Coronary artery (tissue), 2 donors: ENCODE measurements around the gene HCAR1.

Source experiments
- DNase-seq: peaks from one replicate; pipeline ENCODE4 v3.0.0-alpha.2; 2017; ENCODE audit warnings: low spot score
- H3K27ac ChIP-seq, 2 donors: fragments of 200-600 bp; sonication (generic); one replicate each; pipeline ENCODE4 v1.5.1; 2016 to 2019
- H3K4me3 ChIP-seq: fragments of 200-600 bp; sonication (generic); 2 replicates; pipeline ENCODE4 v1.5.1; 2016; ENCODE audit warnings: mild to moderate bottlenecking, moderate library complexity
- TF ChIP-seq, protein P1 (sequence below): fragments of 200-600 bp; sonication (generic); IDR thresholded peaks from one replicate; pipeline ENCODE4 v1.5.1; 2019; ENCODE audit warnings: antibody characterized with exemption

HCAR1 gene

DNA sequence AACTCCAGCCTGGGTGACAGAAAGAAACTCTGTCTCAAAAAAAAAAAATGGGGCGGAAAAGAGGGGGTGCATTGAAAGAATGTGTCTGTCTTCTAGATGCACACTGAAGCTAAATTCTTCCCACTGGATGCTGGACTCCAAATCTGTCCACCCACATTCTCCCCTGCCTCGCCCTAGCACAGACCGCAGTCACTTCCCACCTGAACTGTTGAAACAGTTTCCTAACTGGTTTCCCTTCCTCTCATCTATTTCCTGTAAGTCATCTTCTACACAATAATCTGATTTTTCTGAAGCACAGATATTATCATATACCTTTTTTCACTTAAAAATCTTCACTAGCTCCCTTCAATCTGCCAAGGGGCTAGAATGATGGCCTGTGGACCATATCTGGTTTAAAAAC lies 1.5 kb upstream of the HCAR1 start:
- DNase-seq, result no peak
- TF ChIP-seq, protein P1, sequence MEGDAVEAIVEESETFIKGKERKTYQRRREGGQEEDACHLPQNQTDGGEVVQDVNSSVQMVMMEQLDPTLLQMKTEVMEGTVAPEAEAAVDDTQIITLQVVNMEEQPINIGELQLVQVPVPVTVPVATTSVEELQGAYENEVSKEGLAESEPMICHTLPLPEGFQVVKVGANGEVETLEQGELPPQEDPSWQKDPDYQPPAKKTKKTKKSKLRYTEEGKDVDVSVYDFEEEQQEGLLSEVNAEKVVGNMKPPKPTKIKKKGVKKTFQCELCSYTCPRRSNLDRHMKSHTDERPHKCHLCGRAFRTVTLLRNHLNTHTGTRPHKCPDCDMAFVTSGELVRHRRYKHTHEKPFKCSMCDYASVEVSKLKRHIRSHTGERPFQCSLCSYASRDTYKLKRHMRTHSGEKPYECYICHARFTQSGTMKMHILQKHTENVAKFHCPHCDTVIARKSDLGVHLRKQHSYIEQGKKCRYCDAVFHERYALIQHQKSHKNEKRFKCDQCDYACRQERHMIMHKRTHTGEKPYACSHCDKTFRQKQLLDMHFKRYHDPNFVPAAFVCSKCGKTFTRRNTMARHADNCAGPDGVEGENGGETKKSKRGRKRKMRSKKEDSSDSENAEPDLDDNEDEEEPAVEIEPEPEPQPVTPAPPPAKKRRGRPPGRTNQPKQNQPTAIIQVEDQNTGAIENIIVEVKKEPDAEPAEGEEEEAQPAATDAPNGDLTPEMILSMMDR, result no peak
- no peak overlapping the region for H3K4me3 ChIP-seq
- H3K27ac ChIP-seq, result no peak overlapping the region

DNA sequence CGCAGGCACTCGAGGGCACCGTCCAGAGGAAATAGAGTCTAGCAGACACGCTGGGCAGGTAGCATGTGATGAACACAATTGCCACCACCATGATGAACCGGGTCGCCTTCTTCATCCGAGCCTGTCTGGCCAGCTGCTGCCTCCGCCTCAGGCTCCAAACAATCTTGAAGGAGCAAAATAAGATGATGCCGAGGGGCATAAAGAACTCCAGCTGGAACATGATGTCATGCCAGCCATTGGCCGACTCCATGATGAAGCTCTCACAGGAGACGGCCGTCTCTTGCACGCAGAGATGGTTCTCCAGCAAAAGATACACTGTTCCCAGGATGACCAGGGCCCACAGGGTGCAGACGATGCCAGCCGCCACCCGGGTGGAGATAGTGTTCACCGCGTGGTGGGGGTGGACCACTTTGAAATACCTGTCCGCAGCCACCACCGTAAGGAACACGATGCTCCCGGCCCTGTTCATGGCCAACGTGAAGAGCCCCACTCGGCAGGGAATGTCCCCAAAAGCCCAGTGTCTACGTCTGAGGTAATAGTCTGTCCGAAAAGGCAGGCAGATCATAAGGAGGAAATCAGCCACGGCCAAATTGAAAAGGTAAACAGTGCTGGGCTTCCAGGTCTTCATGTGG lies 945 bp downstream of the HCAR1 start:
- H3K4me3 ChIP-seq, result no peak overlapping the region
- TF ChIP-seq, protein P1, result no peak
- DNase-seq, result no peak
- no peak overlapping the region for H3K27ac ChIP-seq

DNA sequence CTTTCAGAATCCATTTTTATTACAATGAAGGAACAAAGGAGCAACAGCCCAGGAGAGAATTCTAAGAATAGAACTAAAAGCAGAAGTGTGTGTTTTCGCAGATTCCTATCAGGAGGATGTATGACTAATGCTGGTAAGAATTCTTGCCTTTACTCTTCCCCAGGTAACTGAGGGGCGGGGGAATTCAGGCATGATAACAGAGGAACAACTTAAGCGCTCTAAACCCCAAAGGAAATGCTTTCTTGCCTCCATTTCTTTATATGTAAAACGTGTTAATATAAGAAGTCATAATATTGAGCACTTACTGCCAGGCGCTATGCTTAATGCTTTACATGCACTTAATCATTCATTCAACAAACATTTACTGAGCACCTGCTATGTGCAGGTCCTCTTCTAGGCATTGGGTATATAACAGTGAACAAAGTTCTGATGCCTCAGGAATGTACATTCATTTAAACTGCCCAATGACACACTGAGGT lies 4.5 kb downstream of the HCAR1 start:
- H3K4me3 ChIP-seq, result no peak overlapping the region
- TF ChIP-seq, protein P1, result no peak
- no peak for DNase-seq
- H3K27ac ChIP-seq, result no peak overlapping the region

DNA sequence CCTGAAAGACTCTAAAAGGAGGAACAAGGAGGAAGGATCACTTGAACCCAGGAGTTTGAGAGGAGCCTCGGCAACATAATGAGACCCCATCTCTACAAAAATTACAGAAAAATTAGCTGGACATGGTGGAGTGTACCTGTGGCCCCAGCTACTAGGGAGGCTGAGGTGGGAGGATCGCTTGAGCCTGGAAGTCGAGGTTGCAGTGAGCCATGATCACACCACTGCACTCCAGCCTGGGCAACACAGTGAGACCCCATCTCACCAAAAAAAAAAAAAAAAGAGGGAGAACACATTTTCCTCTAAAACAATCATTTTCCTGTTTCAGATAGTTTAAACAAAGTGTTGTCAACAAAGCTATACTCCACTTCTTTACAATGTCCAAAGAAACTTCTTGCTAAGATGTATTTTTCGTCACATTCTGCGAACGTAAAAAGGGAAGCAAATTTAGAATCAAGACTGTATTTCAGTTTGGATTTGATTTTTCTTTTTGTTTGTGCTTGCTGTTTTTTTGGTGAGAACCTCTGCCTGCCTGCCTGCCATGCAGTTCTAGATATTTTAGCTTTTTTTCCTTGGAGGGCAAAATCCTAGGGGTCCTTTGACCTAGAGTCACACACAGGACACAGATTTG lies 5.1 kb downstream of the HCAR1 start:
- TF ChIP-seq, protein P1, result no peak
- no peak overlapping the region for H3K4me3 ChIP-seq
- H3K27ac ChIP-seq, result no peak overlapping the region
- DNase-seq, result no peak

DNA sequence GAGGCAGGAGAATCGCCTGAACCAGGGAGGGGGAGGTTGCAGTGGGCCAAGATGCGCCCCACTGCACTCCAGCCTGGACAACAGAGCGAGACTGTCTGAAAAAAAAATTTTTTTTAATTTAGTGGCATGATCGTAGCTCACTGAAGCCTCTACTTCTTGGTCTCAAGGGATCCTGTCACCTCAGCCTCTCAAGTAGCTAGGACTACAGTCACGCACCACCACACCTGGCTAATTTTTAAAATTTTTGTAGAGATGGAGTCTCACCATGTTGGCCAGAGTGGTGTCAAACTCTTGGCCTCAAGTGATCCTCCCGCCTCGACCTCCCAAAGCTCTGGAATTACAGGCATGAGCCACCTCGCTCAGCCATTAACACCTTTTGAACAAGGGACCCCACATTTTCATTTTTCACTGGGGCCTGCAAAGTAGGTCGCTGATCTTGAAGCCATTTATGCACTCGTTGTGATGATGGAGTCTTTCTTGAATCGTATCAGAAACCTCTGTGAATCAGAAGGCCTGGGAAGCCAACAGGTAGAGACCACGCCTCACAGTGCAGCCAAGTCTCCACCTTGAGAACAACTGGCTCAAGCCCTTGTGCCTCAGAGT lies 5.9 kb downstream of the HCAR1 start:
- no peak overlapping the region for H3K4me3 ChIP-seq
- H3K27ac ChIP-seq, result no peak overlapping the region
- no peak for DNase-seq
- TF ChIP-seq, protein P1, result no peak

DNA sequence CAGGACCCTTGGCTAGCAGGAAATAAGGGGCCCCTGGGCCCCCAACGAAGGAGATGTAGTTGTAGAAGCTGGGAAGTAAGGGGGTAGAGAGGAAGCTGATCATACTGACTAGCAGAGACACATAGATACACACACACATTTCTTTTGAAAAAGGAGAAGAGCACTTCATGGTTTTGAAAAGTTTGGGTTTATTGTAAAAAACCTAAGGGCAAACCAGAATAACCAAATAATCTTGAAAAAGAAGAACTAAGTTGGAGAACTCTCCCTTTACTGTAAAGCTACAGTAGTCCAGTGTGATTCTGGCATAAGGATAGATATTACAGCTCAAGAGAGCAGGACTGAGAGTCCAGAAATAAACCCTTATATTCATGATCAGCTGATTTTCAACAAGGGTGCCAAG lies 8.3 kb downstream of the HCAR1 start:
- DNase-seq, result no peak
- TF ChIP-seq, protein P1, result no peak
- Histone ChIP-seq H3K4me3 (no peak overlapping the region), H3K27ac (no peak overlapping the region)
